ENCODE data around the gene ITPK1. TPM values are rescaled to one million over a fixed set of nuclear protein-coding genes. Genes with fewer than 3 reads are reported as not detected.

ITPK1 gene
- total and polyA plus RNA-seq, 2 experiments from 2014 or later = 35.9 to 101 TPM

GRCh38 chr14:93090826-93091555, 24.7 kb downstream of the ITPK1 start:
- no peak overlapping the region for H3K4me2 ChIP-seq
- no peak overlapping the region for H3K27ac ChIP-seq (ENCODE audit: low read depth)
- Mint-ChIP-seq H3K27ac (no peak overlapping the region), H3K4me1 (peaks cover 62% of the 10 kb centered on the region), H3K4me3 (no peak overlapping the region), H3K36me3 (ENCODE audit: low read depth) (peaks cover 11% of the 10 kb centered on the region), H3K9me3 (no peaks in the 10 kb centered on the region; the same call in 2 of the 3 replicates), H3K27me3 (ENCODE audit: insufficient read depth, low read depth, poor library complexity) (peaks cover 19% of the 10 kb centered on the region)
- peaks cover 100% of the 10 kb centered on the region for H3K79me2 ChIP-seq (replicated peaks; ENCODE audit: insufficient read depth)
- no peaks in the 10 kb centered on the region for H3K9me2 ChIP-seq (ENCODE audit: insufficient read depth)
- TF ChIP-seq EZH2phosphoT487 (IDR thresholded peaks at IDR 0.05; ENCODE audit: unreplicated experiment) (no peak), STAT1 (IDR thresholded peaks at IDR 0.05; ENCODE audit: unreplicated experiment) (no peak), ZNF462 (CRISPR knock-in tag; IDR thresholded peaks at IDR 0.05) (no peak), ZNF331 (CRISPR knock-in tag; IDR thresholded peaks at IDR 0.05; ENCODE audit: low read depth) (no peak), ZNF114 (CRISPR knock-in tag; IDR thresholded peaks at IDR 0.05) (no peak), CREB1 (CRISPR knock-in tag; IDR thresholded peaks at IDR 0.05; ENCODE audit: low read depth) (no peak), ETS1 (IDR thresholded peaks at IDR 0.05) (no peak), EZH2 (IDR thresholded peaks at IDR 0.05; ENCODE audit: low read depth, unreplicated experiment) (no peak), POLR2AphosphoS5 (IDR thresholded peaks at IDR 0.05; ENCODE audit: low read depth) (no peak), CTCF (conservative IDR thresholded peaks at IDR 0.05; ENCODE audit: low read depth in 2 of 2) (no peak), NANOG (IDR thresholded peaks at IDR 0.05; ENCODE audit: borderline replicate concordance) (no peak), JUNB (IDR thresholded peaks at IDR 0.05; ENCODE audit: unreplicated experiment) (no peak)
- TF ChIP-seq, protein P1, sequence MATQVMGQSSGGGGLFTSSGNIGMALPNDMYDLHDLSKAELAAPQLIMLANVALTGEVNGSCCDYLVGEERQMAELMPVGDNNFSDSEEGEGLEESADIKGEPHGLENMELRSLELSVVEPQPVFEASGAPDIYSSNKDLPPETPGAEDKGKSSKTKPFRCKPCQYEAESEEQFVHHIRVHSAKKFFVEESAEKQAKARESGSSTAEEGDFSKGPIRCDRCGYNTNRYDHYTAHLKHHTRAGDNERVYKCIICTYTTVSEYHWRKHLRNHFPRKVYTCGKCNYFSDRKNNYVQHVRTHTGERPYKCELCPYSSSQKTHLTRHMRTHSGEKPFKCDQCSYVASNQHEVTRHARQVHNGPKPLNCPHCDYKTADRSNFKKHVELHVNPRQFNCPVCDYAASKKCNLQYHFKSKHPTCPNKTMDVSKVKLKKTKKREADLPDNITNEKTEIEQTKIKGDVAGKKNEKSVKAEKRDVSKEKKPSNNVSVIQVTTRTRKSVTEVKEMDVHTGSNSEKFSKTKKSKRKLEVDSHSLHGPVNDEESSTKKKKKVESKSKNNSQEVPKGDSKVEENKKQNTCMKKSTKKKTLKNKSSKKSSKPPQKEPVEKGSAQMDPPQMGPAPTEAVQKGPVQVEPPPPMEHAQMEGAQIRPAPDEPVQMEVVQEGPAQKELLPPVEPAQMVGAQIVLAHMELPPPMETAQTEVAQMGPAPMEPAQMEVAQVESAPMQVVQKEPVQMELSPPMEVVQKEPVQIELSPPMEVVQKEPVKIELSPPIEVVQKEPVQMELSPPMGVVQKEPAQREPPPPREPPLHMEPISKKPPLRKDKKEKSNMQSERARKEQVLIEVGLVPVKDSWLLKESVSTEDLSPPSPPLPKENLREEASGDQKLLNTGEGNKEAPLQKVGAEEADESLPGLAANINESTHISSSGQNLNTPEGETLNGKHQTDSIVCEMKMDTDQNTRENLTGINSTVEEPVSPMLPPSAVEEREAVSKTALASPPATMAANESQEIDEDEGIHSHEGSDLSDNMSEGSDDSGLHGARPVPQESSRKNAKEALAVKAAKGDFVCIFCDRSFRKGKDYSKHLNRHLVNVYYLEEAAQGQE (IDR thresholded peaks at IDR 0.05; ENCODE audit: unreplicated experiment) = no peak
- no peak overlapping the region for H3K4me3 ChIP-seq
- peaks cover 34% of the 10 kb centered on the region for H4K20me1 ChIP-seq (replicated peaks; ENCODE audit: insufficient read depth)
- H2AFZ ChIP-seq = no peak overlapping the region
- H3K27me3 ChIP-seq (ENCODE audit: insufficient read depth) = no peaks in the 10 kb centered on the region
- H3K36me3 ChIP-seq (ENCODE audit: insufficient read depth) = no peaks in the 10 kb centered on the region
- DNase-seq (ENCODE audit: low spot score) (no peak), ATAC-seq (no peak)
- peaks cover 12% of the 10 kb centered on the region for H3K4me1 ChIP-seq (ENCODE audit: insufficient read depth)
- H3F3A ChIP-seq (replicated peaks; ENCODE audit: low read depth) = no peaks in the 10 kb centered on the region

All from GM23338 (cell line).